GM21528 (cell line): ENCODE results near the gene CREB3L1.

ENCODE experiments used
- ATAC-seq: cut with Tn5 transposase; IDR thresholded peaks from one replicate; pipeline ENCODE4 v1.9.1; 2021; ENCODE audit warnings: mild to moderate bottlenecking, moderate library complexity; ENCODE audit not compliant: unreplicated experiment, low FRiP score

CREB3L1 gene

DNA sequence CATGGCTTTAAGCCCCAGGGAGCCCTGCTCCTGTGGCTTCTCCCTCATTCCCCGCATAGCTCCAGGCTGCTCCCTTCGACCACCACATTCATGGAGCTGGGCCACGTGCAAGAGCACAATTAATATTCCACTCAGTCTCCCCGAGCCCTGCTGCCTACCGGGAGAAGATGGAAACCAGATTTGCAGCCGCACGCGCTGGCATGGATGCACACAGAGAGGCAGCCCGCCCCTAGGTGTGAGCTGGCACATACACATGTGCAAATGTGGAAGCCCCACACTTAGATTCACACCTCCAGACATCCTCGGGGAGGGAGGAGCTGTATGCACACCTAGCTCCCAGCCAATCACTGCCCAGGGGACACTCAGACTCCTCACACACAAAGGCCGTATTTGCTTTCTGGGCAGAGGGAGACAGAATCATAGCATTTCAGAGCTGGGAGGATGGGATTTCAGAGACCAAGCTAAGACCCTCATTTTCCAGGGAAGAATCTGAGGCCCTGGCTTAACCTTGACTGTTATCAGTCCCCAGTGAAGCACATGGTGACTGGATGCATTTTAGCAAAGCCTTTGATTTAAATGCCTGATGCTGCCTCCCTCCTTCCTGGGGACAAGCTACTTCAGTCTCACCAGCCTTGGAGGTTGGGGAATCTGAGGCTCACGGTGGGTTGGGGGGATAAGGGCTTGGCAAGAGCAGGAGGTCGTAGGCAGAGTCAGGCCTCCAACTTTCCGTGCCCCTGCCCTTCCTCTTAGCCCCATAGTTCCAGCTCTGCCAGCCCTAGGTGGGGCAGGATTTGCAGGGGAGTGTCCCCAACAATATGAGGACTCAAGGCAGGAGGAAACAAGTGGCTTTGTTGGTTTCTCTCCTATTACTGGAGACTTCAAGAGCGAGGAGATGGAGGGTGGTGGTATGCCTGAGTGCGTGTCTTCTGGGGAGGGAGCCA lies 5.3 kb upstream of the CREB3L1 start:
- ATAC-seq = no peak

DNA sequence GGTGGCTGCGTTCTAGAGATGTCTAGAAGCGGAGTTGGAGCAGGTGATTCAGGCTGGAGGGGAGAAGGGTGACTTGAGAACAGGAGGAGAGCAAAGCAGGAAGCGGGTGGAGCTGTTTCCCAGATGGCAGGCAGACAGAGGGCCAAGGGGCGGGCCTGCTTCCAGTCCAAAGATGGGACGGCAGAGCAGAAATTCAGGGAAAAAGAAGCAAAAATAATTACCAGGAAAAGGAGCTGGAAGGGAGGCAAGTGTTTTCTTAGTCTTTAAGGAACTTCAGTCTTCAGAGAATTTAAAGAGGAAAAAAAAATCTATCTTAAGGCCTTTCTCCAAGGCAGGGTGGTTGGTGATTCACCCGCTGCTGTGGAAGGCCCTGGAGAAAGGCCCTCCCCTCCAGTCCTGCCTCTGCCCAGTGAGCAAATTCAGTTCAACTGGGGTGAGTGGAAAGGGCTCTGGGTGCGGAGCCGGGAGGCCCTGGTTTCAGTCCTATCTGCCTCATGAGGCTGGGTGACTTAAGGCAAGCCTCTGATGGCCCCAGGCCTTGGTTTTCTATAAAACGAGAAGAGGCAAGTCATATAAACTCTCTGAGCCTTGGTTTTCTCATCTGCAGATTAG lies 4.5 kb upstream of the CREB3L1 start:
- ATAC-seq = no peak

DNA sequence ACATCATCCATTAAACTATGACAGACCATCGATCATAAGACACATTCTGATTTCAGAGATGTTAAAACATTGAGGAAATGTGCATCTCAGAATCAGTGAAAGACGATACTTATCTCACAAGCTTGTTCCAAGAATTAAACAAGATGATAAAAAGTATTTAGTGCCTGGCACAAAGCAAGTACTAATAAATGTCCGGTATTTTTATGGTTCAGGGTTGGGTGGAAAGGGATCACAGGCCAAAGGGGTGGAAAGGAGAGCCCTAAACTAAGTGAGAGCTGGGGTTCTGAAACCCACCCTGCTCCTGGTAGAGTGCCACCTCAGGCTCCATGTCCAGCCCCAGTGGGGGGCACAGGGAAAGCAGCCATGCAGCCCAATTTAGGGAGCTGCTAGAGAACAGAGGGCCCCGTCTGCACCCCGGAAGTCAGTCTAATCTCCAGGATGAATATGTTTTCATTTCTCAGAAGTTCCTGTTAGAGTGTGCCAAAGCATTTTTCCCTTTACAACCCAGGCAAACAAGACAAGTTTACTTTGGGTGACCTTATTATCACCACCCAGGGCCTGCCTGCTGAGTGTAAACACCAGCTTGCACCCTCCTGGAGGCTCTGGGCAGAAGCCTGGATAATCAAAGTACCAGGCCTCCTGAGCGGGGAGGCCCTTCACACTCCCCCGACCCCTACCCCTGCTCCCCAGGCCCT lies 3.8 kb upstream of the CREB3L1 start:
- no peak for ATAC-seq

DNA sequence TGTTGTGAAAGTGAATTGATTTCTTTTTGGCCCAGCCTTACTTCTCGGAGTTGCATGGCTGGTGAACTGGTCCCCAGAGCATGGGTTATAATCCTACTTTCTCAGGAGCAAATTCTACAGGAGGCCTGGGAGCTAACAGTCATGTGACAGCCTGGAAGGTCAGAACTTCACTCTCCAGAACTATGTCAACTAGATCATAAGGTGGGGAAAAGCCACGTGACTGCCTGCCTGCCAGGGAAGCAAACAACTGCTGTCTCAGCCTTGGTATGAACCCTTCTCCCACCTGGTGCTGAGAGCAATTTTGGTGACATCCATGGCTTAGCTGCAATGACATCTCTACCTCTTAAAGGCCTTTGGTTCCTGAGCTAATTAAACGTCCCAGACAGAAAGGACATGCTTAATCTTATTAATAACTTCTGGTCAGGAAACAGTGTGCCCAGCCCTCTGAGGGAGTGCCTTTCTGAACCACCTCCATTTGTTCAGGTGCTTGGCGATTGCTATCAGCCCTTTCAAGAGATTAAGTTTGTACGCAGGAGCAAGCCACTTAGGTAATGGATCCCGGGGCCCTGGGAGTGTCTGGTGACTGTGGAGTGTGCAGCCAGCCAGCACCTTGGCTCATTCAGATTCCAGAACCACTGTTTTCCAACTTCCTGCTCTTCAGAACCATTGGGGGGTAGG lies 1.4 kb upstream of the CREB3L1 start:
- ATAC-seq = no peak

DNA sequence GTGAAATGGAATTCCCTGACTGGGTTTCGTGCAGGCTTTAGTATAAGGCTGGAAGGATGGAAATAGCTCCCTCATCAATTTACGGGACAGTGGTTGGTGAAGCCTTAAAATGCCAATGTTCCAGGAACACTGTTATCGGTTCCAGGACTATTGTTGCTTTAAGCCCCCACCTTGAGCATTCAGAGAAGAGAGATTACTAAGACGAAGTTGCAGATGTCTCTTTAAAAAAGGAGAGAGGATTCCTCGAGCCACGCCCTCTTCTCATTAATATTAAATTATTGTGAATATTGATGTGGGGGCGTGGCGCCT lies 195 bp upstream of the CREB3L1 start:
- no peak for ATAC-seq

DNA sequence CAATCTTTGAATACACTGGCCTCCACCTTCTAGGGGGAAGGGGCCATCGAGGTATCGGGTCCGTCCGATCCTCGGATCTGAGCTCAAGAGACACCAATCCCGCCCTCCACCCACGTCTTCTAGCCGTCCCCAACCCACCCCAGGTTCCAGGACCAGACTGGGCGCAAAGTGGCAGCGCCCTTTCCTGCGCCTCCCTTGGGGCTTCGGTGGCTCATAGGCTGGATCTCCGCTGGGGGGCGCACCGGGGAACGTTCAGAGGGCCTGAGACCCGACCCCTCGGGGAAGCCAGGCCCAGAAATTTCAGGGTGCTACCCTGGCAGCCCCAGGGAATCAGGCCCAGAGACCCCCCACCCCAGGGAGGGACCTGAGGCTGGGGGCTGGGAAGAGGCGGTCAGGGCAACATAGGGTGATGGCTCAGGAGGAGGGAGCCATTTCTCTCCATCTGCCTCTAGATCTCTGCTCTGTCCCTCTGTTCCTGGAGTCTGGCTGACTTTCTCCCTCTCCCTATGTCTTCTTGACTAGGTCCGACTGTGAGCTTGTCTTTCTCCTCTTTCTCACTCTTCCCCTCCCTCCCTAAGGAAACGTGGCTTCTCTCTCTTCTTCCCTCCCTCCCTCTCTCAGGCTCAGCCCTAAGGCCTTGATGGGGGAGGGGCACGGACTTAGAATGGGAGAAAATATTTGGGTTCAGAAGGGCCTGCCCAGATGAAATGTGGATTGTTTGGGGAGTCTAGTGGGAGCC lies 1.1 kb downstream of the CREB3L1 start:
- no peak for ATAC-seq

DNA sequence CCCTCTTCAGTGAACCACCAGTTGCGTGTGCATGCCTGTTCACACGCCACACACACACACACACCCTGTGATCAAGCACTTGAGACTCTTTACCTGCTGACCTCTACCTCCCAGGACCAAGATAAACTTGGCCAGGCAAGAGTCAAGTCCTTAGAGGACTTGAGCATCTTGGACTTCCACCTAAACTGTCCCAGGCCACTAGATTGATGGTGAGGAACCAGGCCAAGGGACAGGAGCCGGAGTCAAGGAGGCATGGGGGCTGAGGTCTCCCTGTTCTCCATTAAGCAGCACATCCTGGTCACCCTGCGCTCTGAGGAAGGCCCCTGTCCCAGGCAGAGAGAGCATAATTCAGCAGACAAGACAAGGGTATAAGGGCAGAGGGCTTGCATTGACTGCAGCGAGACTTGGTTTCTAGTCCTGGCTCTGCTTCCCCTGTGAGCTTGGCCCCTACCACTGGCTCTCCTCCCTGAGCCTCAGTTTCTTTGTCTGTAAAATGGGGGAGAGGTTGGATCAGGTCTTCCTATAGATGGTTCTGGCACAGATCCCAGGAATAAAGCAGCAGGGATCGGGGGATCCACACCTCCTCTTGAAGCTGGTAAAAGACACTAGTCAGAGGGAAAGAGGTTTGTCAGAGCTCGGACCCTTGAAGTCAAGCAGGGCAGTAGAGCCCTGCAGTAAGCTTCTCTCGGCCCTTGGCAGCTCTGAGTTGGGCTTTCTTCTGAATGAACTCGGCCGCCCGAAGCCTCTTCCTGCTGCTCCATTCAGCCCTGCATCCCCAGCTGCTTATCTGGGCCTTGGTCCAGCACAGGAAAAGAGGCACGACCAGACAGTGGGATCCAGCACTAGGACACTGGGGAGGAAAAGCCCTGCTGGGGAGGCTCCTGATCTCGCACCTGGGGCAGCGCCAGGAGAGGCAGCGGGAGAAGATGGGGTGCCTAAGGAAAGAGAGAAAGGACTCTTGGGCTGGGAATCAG lies 2.0 kb downstream of the CREB3L1 start:
- ATAC-seq = no peak

DNA sequence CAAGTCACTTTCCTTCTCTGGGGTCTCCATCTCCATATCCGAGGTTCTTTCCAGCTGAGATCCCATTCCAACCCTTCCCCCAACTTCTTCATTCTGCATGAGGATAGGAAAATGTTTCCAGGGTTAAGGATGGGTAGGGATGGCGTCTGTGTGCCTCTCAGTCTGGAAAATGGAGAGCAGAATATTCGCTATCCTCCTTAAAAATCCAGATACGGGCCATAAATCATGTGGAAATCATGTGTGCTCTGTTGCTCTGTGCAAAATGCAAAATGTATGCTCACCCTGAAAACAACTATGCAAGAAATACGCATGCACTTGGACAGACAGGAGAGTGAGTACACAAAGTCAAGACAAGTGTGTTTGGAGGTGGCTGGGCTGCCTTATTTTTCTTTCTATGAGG lies 3.2 kb downstream of the CREB3L1 start:
- ATAC-seq = no peak

DNA sequence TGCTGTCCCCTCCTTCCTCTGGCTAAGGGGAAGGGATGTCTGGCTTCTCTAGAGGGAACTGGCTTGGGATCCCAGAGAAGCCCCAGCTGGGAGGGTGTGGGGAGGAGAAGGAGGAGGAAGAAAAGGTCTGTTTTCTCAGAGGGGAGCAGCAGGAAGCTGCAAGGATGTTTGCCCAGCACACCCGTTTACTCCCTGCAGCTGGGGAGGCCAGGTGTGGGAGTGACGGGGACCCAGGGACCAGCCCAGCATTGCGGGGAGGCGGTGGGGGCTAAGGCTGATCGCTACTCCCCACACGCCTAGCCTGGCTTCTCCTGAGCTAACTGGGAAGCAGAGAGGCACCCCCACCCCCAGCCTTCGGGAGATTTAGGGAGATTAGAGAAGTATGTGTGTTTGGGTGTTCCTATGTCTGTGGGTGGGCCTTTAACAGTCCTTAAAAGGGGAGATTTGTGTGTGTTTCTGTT lies 3.9 kb downstream of the CREB3L1 start:
- ATAC-seq = no peak

DNA sequence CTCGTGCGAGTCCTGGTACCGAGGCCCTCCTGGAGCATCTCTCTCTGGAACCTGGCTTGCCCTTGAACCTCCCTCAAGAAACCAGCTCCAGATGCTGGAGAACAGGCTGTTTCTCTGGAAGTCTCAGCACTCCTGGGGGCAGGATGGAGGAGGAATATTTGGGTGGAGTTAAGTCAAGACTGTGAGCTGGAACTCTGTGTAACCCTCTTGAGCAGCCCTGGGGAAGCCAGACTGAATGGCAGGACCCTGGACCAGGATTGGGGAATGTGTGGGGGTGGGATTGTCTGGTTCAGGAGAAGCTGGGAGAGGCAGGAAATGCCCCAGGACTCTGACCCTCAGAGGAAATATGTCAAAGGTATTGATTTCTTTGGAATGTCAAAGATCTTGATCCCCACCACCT lies 7.7 kb downstream of the CREB3L1 start:
- ATAC-seq = no peak

DNA sequence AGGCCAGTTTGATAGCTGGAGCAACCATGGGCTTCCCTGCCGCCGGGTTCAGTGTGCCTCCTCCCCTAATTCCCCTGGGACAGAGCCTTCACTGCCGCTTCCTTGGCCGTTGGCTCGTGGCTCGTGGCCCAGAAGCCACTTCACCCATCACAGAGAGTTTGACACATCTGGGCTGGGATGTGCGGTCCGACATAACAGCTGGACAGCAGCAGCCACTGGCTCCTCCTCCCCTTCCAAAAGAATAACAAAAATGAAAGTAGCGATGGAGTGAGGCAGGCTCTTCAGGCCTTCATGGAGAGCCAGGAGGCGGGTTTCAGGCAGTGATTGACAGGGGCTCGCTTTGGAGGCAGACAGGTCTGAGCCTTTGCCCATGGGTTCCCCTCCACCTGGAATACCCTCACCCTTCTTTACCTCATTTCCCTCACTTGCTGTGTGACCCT lies 8.2 kb downstream of the CREB3L1 start:
- ATAC-seq = no peak

DNA sequence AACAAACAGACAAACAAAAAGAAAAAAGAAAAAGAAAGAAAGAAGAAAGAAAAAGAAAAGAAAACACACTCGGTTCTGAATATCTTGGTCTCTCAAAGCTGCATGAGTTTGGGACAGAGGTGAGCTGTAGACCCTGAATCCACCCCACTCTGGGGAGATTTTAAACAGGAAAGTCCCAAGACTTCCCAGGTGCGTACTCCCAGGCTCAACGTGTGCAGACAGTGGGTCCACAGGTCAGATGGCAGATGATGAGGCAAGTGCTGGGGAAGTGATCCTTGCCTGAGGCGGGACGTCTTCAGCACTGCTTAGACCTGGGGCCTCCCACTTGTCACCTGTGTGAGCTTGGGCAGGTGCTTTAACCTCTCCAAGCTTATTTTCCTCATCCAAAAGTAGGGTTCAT lies 9.3 kb downstream of the CREB3L1 start:
- no peak for ATAC-seq

DNA sequence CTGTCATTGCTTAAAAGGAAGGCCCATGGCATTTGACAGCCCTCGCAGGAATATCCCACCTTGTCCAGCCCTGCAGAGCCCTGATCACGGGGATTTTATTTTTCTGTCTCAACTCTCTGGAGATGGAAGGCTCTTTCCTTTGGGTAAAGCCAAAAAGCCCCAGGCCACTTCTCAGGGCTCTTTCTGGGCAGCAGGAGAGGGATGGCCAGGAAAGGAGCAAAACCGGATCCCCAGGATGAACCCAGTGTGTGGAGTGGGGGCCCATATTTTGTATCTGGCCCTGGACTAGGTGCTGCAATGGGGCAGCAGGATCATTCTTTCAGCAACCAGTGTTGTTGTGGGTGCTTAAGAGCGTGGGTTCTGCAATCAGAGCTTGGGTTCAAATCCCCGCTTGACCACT lies 11.0 kb downstream of the CREB3L1 start:
- ATAC-seq = no peak

DNA sequence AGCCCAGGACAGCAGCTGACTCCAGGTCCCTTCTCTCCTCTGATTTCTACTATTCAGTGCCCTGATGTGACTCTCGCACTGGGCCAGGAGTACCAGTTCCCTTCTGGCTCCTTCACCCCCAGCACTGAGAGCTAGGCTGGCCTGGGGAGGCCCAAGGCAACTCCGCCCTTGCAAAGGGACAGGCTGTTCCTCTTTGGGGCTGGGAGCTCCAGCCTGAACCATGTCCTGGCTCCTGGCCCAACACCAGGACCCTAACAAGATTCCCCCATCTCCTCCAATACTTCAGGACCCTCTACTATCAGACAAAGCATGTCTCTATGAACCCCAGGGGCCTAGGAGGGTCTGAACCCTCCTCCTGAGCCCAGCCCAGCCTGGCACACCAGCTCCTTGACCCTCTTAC lies 12.5 kb downstream of the CREB3L1 start:
- ATAC-seq = no peak

DNA sequence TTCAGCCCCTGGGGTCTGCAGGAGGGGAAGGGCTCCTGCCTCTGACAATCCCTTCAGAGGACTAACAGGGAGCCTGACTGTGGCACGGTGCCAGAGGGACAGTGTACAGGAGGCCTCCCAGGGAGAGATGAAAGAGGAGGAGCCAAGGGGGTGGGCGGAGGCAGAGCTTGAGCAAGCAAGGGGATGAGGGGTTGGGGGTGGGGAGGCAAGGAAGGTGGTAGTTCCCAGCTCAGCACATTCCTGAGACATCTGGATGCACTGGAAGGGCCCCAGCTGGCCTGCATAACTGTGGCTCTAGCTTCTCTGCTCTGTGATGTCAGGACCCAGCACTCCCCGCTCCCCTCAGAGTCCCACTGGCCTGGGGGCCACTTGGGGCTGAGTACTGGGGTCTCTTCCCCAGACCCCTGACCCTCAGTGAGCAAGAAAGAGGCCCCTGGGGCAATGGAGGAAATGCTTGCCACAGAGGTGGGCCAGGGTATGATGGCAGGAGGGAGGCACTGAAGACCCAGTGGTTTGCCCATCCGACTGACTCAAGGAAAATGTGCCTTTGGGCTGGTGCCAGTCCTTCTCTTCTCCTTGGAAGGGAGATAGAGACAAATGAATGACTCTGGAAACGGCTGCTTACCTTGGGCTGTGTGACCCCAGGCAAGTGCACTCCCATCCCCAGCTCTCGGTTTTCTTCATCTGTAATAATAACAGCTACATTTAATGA lies 13.3 kb downstream of the CREB3L1 start:
- ATAC-seq = no peak

DNA sequence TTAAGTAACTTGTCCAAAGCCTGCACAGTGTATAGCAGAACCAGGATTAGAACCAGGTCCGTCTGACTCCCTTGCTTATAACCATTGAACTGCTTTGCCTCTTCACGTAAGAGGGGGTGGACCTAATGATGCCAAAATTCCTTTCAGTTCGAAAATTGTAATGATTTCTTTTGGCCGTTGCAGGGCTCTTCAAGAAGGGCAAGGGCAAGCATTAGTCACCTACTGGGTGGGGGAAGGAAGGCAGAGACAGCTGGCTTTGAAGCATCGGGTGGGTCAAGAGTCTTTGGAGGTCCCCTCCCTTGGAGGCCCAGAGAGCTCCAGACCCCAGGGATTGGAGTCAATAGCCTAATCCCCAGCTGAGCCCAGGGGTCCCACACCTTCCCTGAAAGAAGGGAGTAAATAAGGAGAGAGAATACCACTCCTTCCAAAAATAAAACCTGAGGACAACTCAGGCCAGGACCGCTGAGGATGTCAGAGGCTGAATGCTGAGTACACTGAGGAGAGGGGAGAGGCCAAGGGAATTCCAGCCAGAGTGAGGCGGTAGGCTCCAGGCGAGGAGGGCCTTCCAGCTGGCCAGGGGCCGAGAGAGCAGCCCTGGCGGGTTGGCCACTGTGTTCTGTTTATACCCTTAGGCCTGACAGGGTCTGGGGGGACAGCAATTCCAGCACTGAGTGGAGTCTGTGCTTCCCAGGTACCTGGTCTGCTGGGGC lies 14.1 kb downstream of the CREB3L1 start:
- ATAC-seq = no peak

DNA sequence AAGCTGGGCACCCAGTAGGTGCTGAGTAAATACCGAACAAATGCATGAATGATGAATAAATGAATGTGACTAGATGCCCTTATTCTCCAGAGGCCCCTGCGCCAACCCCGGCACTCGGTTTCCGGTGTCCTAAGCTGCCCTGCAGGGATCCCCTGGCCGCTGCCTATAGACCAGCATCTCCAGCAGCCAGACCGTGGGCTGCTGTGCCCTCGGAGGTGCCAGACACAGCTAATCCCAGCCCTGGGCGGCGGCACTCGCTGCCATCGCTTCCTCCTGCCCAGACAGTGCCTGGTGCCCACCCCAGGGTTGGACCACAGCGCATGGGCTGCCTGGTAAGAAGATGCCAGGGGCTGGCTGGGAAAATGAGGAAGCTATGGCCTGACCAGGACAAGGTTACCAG lies 15.6 kb downstream of the CREB3L1 start:
- no peak for ATAC-seq

DNA sequence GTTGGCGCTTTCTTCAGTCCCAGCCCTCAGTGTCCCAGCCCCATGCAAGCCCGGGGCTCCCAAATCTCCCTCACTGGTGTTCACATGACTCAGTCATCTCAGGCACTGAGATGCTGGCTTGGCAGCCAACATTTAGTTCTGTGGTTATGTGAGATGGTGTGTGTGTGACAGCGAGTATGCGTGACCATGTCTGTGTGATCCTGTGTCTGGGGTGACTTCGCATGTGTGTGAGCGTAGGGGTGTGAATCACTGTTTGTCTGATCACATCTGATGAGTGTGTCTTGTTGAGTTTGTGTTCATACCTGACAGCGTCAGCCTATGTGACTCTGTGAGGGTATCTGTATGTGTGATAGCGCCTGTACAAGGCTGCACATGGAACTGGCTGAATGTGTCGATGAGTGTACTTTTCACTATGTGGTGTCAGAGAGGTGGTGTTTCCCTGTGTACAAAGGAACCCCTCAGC lies 16.2 kb downstream of the CREB3L1 start:
- ATAC-seq = no peak
